ENCODE results near the gene FMNL2. TPM values are rescaled to one million over a fixed set of nuclear protein-coding genes. Genes with fewer than 3 reads are reported as not detected.

The FMNL2 gene
- total and polyA plus RNA-seq, 4 donors = 1.5 to 9.3 (median 5.1) TPM

GRCh38 chr2:152513029-152513428, 178.1 kb downstream of the FMNL2 start:
- Histone ChIP-seq H3K27me3 (ENCODE audit: control insufficient read depth in 4 of 4, insufficient read depth in 4 of 4, low read length in 3 of 4) (no peaks in the 10 kb centered on the region), H3K27ac (ENCODE audit: low read depth in 1 of 2, low read length in 2 of 2) (no peak overlapping the region), H3K9me3 (ENCODE audit: control insufficient read depth in 4 of 4, low read length in 3 of 4) (no peaks in the 10 kb centered on the region), H3K4me1 (ENCODE audit: control insufficient read depth in 4 of 4, insufficient read depth in 4 of 4, low read length in 3 of 4) (no peaks in the 10 kb centered on the region), H3K4me3 (ENCODE audit: low read depth in 1 of 3, low read length in 3 of 3) (no peak overlapping the region), H3K36me3 (ENCODE audit: control insufficient read depth in 4 of 4, insufficient read depth in 3 of 4, low read depth in 1 of 4, low read length in 3 of 4) (no peaks in the 10 kb centered on the region), H3K9ac (ENCODE audit: low read depth in 1 of 2, low read length in 2 of 2) (no peak overlapping the region)
- DNase-seq (ENCODE audit: low spot score) = no peak
- WGBS = 94% methylated on average over 4 of the region's 4 CpGs
- no peak for TF ChIP-seq RAD21 (IDR thresholded peaks at IDR 0.05)
- TF ChIP-seq FOXA1 (IDR thresholded peaks at IDR 0.05) = no peak
- no peak for TF ChIP-seq HNF4A (conservative IDR thresholded peaks at IDR 0.05)
- no peak for TF ChIP-seq GABPA (IDR thresholded peaks at IDR 0.05 in 1 of 2, conservative IDR thresholded peaks at IDR 0.05 in 1 of 2)
- TF ChIP-seq CTCF (IDR thresholded peaks at IDR 0.05; ENCODE audit: low read depth, low read length, missing input control) = no peak
- no peak for TF ChIP-seq EGR1 (IDR thresholded peaks at IDR 0.05; ENCODE audit: low read depth in 2 of 2)
- TF ChIP-seq YY1 (IDR thresholded peaks at IDR 0.05) = no peak
- TF ChIP-seq FOXA2 (IDR thresholded peaks at IDR 0.05) = no peak
- no peak for TF ChIP-seq HNF4G (IDR thresholded peaks at IDR 0.05)
- TF ChIP-seq ATF3 (IDR thresholded peaks at IDR 0.05) = no peak
- TF ChIP-seq NR2F2 (IDR thresholded peaks at IDR 0.05) = no peak
- no peak for TF ChIP-seq TAF1 (conservative IDR thresholded peaks at IDR 0.05)
- no peak for TF ChIP-seq RXRA (IDR thresholded peaks at IDR 0.05)
- TF ChIP-seq MAX (IDR thresholded peaks at IDR 0.05) = no peak

GRCh38 chr2:152513681-152514080, 178.7 kb downstream of the FMNL2 start:
- H3K9ac ChIP-seq (ENCODE audit: low read depth in 1 of 2, low read length in 2 of 2) = no peak overlapping the region
- H3K4me3 ChIP-seq (ENCODE audit: low read depth in 1 of 3, low read length in 3 of 3) = no peak overlapping the region
- no peaks in the 10 kb centered on the region for H3K36me3 ChIP-seq (ENCODE audit: control insufficient read depth in 4 of 4, insufficient read depth in 3 of 4, low read depth in 1 of 4, low read length in 3 of 4)
- TF ChIP-seq CTCF (IDR thresholded peaks at IDR 0.05; ENCODE audit: low read depth, low read length, missing input control) (no peak), TAF1 (conservative IDR thresholded peaks at IDR 0.05) (no peak), YY1 (IDR thresholded peaks at IDR 0.05) (no peak), JUND (IDR thresholded peaks at IDR 0.05) (no peak), RXRA (IDR thresholded peaks at IDR 0.05) (no peak), GABPA (IDR thresholded peaks at IDR 0.05 in 1 of 2, conservative IDR thresholded peaks at IDR 0.05 in 1 of 2) (no peak), FOXA1 (IDR thresholded peaks at IDR 0.05) (no peak)
- H3K27me3 ChIP-seq (ENCODE audit: control insufficient read depth in 4 of 4, insufficient read depth in 4 of 4, low read length in 3 of 4) = no peaks in the 10 kb centered on the region
- WGBS = 84% methylated on average over 2 of the region's 2 CpGs
- H3K9me3 ChIP-seq (ENCODE audit: control insufficient read depth in 4 of 4, low read length in 3 of 4) = no peaks in the 10 kb centered on the region
- DNase-seq (ENCODE audit: low spot score) = no peak
- no peaks in the 10 kb centered on the region for H3K4me1 ChIP-seq (ENCODE audit: control insufficient read depth in 4 of 4, insufficient read depth in 4 of 4, low read length in 3 of 4)
- no peak overlapping the region for H3K27ac ChIP-seq (ENCODE audit: low read depth in 1 of 2, low read length in 2 of 2)
